SK-N-SH (cell line): ENCODE results near the gene KCNAB1. TPM values are rescaled to one million over a fixed set of nuclear protein-coding genes. Genes with fewer than 3 reads are reported as not detected.

Experiments
- CTCF ChIA-PET: fragments of 300-600, 350-600 bp; formaldehyde crosslinking; extraction: SDS; loops from one replicate; lab custom pipeline; 2021; lab: Yijun Ruan, JAX
- POLR2A ChIA-PET: fragments of 350-600 bp; sonication (Branson Sonifier 250); formaldehyde crosslinking; extraction: SDS; loops from one replicate; lab custom pipeline; 2020; ENCODE audit warnings: antibody characterized with exemption, inconsistent platforms; lab: Yijun Ruan, JAX
- DNase-seq: peaks from one replicate; pipeline ENCODE4 v3.0.0; 2012
- H2AFZ ChIP-seq: fragments of 200-600 bp; sonication (generic); 2 replicates; pipeline ENCODE4 v1.8.1; 2016; ENCODE audit warnings: antibody characterized with exemption, mild to moderate bottlenecking, low read depth
- H3F3A ChIP-seq: fragments of 200-600 bp; sonication (generic); replicated peaks from 2 replicates; pipeline ENCODE3; 2016; ENCODE audit warnings: antibody characterized with exemption, mild to moderate bottlenecking; ENCODE audit not compliant: insufficient read depth
- H3K27ac ChIP-seq, 2 experiments: fragments of 200-500 bp in 1 of 2; fragments of 200-600 bp in 1 of 2; sonication (Bioruptor generic) in 1 of 2; sonication (generic), shearing (Covaris generic) in 1 of 2; 2 replicates each; pipeline versions ENCODE4 v1.5.1 to v1.6.1; 2014 to 2016; ENCODE audit warnings: low read depth in 2 of 2, inconsistent platforms in 1 of 2, low read length in 1 of 2, mild to moderate bottlenecking in 1 of 2, mixed read lengths in 1 of 2
- H3K27me3 ChIP-seq: fragments of 200-600 bp; sonication (generic), shearing (Covaris generic); 2 replicates; pipeline ENCODE4 v1.6.1; 2016; ENCODE audit warnings: mixed run types; ENCODE audit not compliant: insufficient read depth
- H3K36me3 ChIP-seq, 2 experiments: fragments of 200-500 bp in 1 of 2; fragments of 200-600 bp in 1 of 2; sonication (Bioruptor generic) in 1 of 2; sonication (generic) in 1 of 2; replicated peaks in 1 of 2; 2 replicates each; pipeline versions ENCODE3 to v1.5.1; 2014 to 2016; ENCODE audit warnings: low read length in 1 of 2, mild to moderate bottlenecking in 1 of 2; ENCODE audit not compliant: insufficient read depth in 2 of 2, control insufficient read depth in 1 of 2
- H3K4me1 ChIP-seq, 2 experiments: fragments of 200-500 bp in 1 of 2; fragments of 200-600 bp in 1 of 2; sonication (Bioruptor generic) in 1 of 2; sonication (generic), shearing (Covaris generic) in 1 of 2; 2 replicates each; pipeline versions ENCODE4 v1.5.1 to v1.6.1; 2014 to 2016; ENCODE audit warnings: low read depth in 1 of 2, low read length in 1 of 2, mixed run types in 1 of 2; ENCODE audit not compliant: insufficient read depth in 2 of 2, control insufficient read depth in 1 of 2
- H3K4me2 ChIP-seq: fragments of 200-600 bp; sonication (generic), shearing (Covaris generic); 2 replicates; pipeline ENCODE4 v1.6.1; 2017; ENCODE audit warnings: mixed run types
- H3K4me3 ChIP-seq, 2 experiments: fragments of 200-500 bp in 1 of 2; fragments of 200-600 bp in 1 of 2; sonication (Bioruptor generic) in 1 of 2; sonication (generic), shearing (Covaris generic) in 1 of 2; 2 replicates each; pipeline versions ENCODE4 v1.5.1 to v1.8.1; 2014 to 2016; ENCODE audit warnings: low read depth in 2 of 2, inconsistent platforms in 1 of 2, low read length in 1 of 2, mild to moderate bottlenecking in 1 of 2, mixed read lengths in 1 of 2, moderate library complexity in 1 of 2
- H3K79me2 ChIP-seq: fragments of 200-600 bp; sonication (generic); 2 replicates; pipeline ENCODE4 v1.8.1; 2017; ENCODE audit warnings: mild to moderate bottlenecking; ENCODE audit not compliant: insufficient read depth
- H3K9ac ChIP-seq: fragments of 200-600 bp; sonication (generic); 2 replicates; pipeline ENCODE4 v1.6.1; 2017; ENCODE audit warnings: mixed run types
- H3K9me2 ChIP-seq: fragments of 200-600 bp; sonication (generic); 2 replicates; pipeline ENCODE4 v1.6.1; 2017; ENCODE audit warnings: mixed run types
- H3K9me3 ChIP-seq: fragments of 200-600 bp; sonication (generic); 2 replicates; pipeline ENCODE4 v1.6.1; 2017; ENCODE audit warnings: mixed run types, mild to moderate bottlenecking, moderate library complexity
- H4K20me1 ChIP-seq: fragments of 200-600 bp; sonication (generic); 2 replicates; pipeline ENCODE4 v1.6.1; 2017; ENCODE audit warnings: mild to moderate bottlenecking, mixed run types; ENCODE audit not compliant: insufficient read depth
- EP300 ChIP-seq, 2 experiments: IDR thresholded peaks; 2 replicates each; pipeline versions ENCODE4 v1.4.0 to v1.6.1; 2012; ENCODE audit warnings: borderline replicate concordance in 1 of 2, low read depth in 1 of 2, low read length in 1 of 2
- GABPA ChIP-seq: IDR thresholded peaks from 2 replicates; pipeline ENCODE4 v1.4.0; 2012; ENCODE audit warnings: low read depth, mild to moderate bottlenecking
- IRF3 ChIP-seq: fragments of 150-350 bp; IDR thresholded peaks from 2 replicates; pipeline ENCODE4 v1.6.1; 2016; ENCODE audit warnings: mild to moderate bottlenecking, low read depth, low read length
- JUND ChIP-seq: IDR thresholded peaks from 2 replicates; pipeline ENCODE4 v1.4.0; 2012
- MEF2A ChIP-seq: IDR thresholded peaks from 2 replicates; pipeline ENCODE4 v1.4.0; 2012; ENCODE audit warnings: low read depth, borderline replicate concordance
- NRF1 ChIP-seq: IDR thresholded peaks from 2 replicates; pipeline ENCODE4 v1.6.1; 2012; ENCODE audit warnings: low read depth, mild to moderate bottlenecking, low read length
- PBX3 ChIP-seq: IDR thresholded peaks from 2 replicates; pipeline ENCODE4; 2012
- RXRA ChIP-seq: IDR thresholded peaks from 2 replicates; pipeline ENCODE4 v1.4.0; 2012; ENCODE audit warnings: low read depth, mild to moderate bottlenecking, borderline replicate concordance
- TCF12 ChIP-seq: IDR thresholded peaks from 2 replicates; pipeline ENCODE4 v1.4.0; 2012
- USF2 ChIP-seq: fragments of 150-350 bp; IDR thresholded peaks from 2 replicates; pipeline ENCODE4 v1.6.1; 2017; ENCODE audit warnings: antibody characterized with exemption, low read length, low read depth, borderline replicate concordance
- YY1 ChIP-seq: IDR thresholded peaks from 2 replicates; pipeline ENCODE4 v1.4.0; 2012; ENCODE audit warnings: low read depth, mild to moderate bottlenecking
- WGBS: methylation state at CpG from one replicate; pipeline ENCODE4 v1.1.6; 2017; ENCODE audit warnings: low lambda C conversion rate; 5-methylcytosine and 5-hydroxymethylcytosine counted together
- polyA plus RNA-seq, 3 experiments: library from polyadenylated mRNA; depleted of rRNA; stranded (reverse); fragments of >200 nt; gene quantifications; 2 replicates each; pipeline ENCODE4 v1.2.3, GENCODE V29; 2012
- TF ChIP-seq, protein P1 (sequence below): IDR thresholded peaks from 2 replicates; pipeline ENCODE4 v1.4.0; 2012; ENCODE audit warnings: low read depth, borderline replicate concordance

Gene KCNAB1
- polyA plus RNA-seq, 1 of the 3 experiments (the other 2 are of a cell fraction) = 82.1 TPM

DNA sequence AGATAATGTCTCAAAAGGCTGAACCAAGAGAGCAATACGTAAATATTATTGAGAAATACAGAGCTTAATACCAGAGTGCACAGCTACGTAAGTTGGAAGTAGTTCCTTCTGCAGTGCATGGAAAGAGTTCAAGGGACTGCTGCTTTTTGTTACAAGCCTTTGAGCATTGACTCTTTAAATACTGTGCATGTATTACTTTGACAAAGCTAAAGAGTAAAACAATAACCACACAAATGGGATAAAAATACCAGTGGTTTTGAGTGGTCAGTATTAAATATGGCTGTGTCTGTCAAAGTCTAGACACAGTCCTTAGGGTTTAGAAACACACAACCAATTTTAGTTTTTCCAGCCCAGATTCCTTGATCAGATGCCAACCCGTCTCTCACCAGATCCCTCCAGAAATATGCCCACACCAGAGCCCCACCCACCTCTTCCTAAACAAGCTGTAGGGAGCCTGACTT is 372.5 kb downstream of the KCNAB1 start:
- CTCF ChIA-PET = interaction anchor here (0.8 to 1.8 kb wide), 6 partner anchors 10 to 342 kb away, joined by 4 to 8 read pairs (median 4); no protein-coding TSS in a partner anchor
- H3K27ac ChIP-seq = peak overlapping the region; percentile 27 to 92; a peak in 3 of 4 replicates
- no peak overlapping the region for H3K4me3 ChIP-seq
- H4K20me1 ChIP-seq = no peaks in the 10 kb centered on the region
- peaks cover 49% of the 10 kb centered on the region for H3F3A ChIP-seq
- H3K36me3 ChIP-seq = peaks cover 0 to 42% of the 10 kb centered on the region in 2 experiments
- no peak overlapping the region for H2AFZ ChIP-seq
- no peak overlapping the region for H3K9ac ChIP-seq
- no peak overlapping the region for H3K4me2 ChIP-seq
- H3K9me2 ChIP-seq = no peaks in the 10 kb centered on the region
- H3K79me2 ChIP-seq = 0 out of 2 replicates have a peak, but pooled peaks cover 4% of the 10 kb centered on the region
- no peak for DNase-seq
- POLR2A ChIA-PET = no interaction called here
- TF ChIP-seq TCF12 = peak; percentile 54
- TF ChIP-seq USF2 = no peak
- no peak for TF ChIP-seq YY1
- TF ChIP-seq PBX3 = peak; percentile 54
- TF ChIP-seq EP300 (IDR thresholded peaks at IDR 0.05; ENCODE audit: borderline replicate concordance in 1 of 2, low read depth in 1 of 2, low read length in 1 of 2) = peak in 1 of 2 experiments; percentile 26; a peak in 1 of 4 replicates
- TF ChIP-seq JUND = no peak
- TF ChIP-seq, all 33 proteins: peak for 3
- 70% methylated on average over 3 of the region's 3 CpGs for WGBS
- Histone ChIP-seq H3K4me1 (peaks cover 3 to 23% of the 10 kb centered on the region in 2 experiments; a peak in 3 of 4 replicates), H3K9me3 (no peaks in the 10 kb centered on the region), H3K27me3 (no peaks in the 10 kb centered on the region)

DNA sequence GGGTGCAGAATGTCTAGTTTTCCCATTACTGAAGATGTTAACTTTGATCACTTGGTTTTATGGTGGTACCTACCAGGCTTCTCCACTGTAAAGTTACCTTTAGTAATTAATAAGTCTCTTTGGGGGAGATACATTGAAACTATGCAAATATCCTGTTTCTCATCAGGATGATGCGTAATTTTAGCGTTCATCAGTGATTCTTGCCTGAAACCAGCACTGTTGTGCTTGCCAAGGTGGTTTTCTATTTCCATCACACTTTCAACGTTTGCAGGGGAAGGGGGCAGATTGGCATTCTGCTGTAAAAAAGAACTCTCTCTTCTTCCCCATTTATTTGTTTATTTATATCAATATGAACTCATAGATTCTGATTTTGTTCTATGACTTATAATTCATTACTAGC is 373.5 kb downstream of the KCNAB1 start:
- H4K20me1 ChIP-seq = no peaks in the 10 kb centered on the region
- H3K9ac ChIP-seq = no peak overlapping the region
- H3K79me2 ChIP-seq = 0 out of 2 replicates have a peak, but pooled peaks cover 4% of the 10 kb centered on the region
- no peak overlapping the region for H2AFZ ChIP-seq
- DNase-seq = no peak
- POLR2A ChIA-PET = no interaction called here
- peak overlapping the region in 1 of 2 experiments; percentile 88; a peak in 2 of 4 replicates for H3K27ac ChIP-seq
- H3K9me2 ChIP-seq = no peaks in the 10 kb centered on the region
- H3K4me2 ChIP-seq = no peak overlapping the region
- TF ChIP-seq YY1 = no peak
- no peak for TF ChIP-seq IRF3
- TF ChIP-seq RXRA = no peak
- TF ChIP-seq GABPA = no peak
- TF ChIP-seq MEF2A = no peak
- no peak for TF ChIP-seq NRF1
- TF ChIP-seq, protein P1, sequence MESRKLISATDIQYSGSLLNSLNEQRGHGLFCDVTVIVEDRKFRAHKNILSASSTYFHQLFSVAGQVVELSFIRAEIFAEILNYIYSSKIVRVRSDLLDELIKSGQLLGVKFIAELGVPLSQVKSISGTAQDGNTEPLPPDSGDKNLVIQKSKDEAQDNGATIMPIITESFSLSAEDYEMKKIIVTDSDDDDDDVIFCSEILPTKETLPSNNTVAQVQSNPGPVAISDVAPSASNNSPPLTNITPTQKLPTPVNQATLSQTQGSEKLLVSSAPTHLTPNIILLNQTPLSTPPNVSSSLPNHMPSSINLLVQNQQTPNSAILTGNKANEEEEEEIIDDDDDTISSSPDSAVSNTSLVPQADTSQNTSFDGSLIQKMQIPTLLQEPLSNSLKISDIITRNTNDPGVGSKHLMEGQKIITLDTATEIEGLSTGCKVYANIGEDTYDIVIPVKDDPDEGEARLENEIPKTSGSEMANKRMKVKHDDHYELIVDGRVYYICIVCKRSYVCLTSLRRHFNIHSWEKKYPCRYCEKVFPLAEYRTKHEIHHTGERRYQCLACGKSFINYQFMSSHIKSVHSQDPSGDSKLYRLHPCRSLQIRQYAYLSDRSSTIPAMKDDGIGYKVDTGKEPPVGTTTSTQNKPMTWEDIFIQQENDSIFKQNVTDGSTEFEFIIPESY = no peak
- TF ChIP-seq, all 33 proteins: peak for 0
- Histone ChIP-seq H3K27me3 (no peaks in the 10 kb centered on the region), H3K36me3 (peaks cover 0 to 52% of the 10 kb centered on the region in 2 experiments), H3K4me3 (no peak overlapping the region), H3K4me1 (peaks cover 3 to 22% of the 10 kb centered on the region in 2 experiments; a peak in 3 of 4 replicates), H3F3A (peaks cover 60% of the 10 kb centered on the region), H3K9me3 (no peaks in the 10 kb centered on the region)
- WGBS = 84% methylated on average over 3 of the region's 3 CpGs
- CTCF ChIA-PET = interaction anchor here (1.1 to 1.7 kb wide), 2 partner anchors 15 to 342 kb away, joined by 5 to 6 read pairs; no protein-coding TSS in a partner anchor
